PC-3 (cell line): Measurements from ENCODE around the gene COLEC11.

Experiments
- EZH2 ChIP-seq: fragments of 300-600 bp; sonication (generic); IDR thresholded peaks from one replicate; pipeline ENCODE4 v1.6.1; 2017; ENCODE audit warnings: antibody characterized with exemption, mild to moderate bottlenecking, low read length; ENCODE audit not compliant: unreplicated experiment
- EZH2phosphoT487 ChIP-seq: fragments of 300-600 bp; sonication (generic); IDR thresholded peaks from 2 replicates; pipeline ENCODE4 v1.6.1; 2018; ENCODE audit warnings: mild to moderate bottlenecking, antibody characterized with exemption, low read length, borderline replicate concordance
- TF ChIP-seq, protein P1 (sequence below): fragments of 300-600 bp; sonication (generic); conservative IDR thresholded peaks from 2 replicates; pipeline ENCODE4 v1.5.1; 2017; ENCODE audit warnings: antibody characterized with exemption, low read depth, mild to moderate bottlenecking, low read length

DNA sequence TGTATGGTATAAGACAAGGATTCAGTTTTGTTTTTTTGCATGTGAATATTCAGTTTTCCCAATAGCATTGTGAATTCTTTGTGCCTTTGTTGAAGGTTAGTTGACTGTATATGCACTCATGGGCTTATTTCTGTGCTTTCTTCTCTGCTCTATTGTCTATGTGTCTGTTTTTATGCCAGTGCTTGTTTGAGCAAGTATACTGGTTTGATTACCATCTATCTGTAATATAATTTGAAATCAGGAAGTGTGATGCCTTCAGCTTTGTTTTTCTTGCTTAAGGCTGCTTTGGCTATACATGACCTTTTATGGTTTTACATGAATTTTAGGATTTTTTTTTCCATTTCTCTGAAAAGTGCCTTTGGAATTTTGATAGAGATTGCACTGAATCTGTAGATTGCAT lies 23.5 kb downstream of the COLEC11 start:
- TF ChIP-seq, protein P1, sequence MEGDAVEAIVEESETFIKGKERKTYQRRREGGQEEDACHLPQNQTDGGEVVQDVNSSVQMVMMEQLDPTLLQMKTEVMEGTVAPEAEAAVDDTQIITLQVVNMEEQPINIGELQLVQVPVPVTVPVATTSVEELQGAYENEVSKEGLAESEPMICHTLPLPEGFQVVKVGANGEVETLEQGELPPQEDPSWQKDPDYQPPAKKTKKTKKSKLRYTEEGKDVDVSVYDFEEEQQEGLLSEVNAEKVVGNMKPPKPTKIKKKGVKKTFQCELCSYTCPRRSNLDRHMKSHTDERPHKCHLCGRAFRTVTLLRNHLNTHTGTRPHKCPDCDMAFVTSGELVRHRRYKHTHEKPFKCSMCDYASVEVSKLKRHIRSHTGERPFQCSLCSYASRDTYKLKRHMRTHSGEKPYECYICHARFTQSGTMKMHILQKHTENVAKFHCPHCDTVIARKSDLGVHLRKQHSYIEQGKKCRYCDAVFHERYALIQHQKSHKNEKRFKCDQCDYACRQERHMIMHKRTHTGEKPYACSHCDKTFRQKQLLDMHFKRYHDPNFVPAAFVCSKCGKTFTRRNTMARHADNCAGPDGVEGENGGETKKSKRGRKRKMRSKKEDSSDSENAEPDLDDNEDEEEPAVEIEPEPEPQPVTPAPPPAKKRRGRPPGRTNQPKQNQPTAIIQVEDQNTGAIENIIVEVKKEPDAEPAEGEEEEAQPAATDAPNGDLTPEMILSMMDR: no peak
- TF ChIP-seq EZH2phosphoT487 (no peak), EZH2 (no peak)
